Testis (tissue), 2 donors: Measurements from ENCODE around the gene CCT7.

ENCODE experiments used
- CTCF ChIP-seq, 3 experiments: fragments of 450-650 bp in 2 of 3; fragments of 200-600 bp in 1 of 3; sonication (generic) in 1 of 3; IDR thresholded peaks; one replicate each; pipeline ENCODE4 v1.5.1; 2016 to 2019; ENCODE audit warnings: antibody characterized with exemption in 3 of 3, mild to moderate bottlenecking in 2 of 3, moderate library complexity in 1 of 3
- POLR2A ChIP-seq: fragments of 450-650 bp; IDR thresholded peaks from one replicate; pipeline ENCODE4 v1.6.1; 2017; ENCODE audit warnings: antibody characterized with exemption, mild to moderate bottlenecking, moderate library complexity

GRCh38 chr2:73217160-73217559 is 16.9 kb upstream of the CCT7 start:
- TF ChIP-seq POLR2A (no peak), CTCF (IDR thresholded peaks at IDR 0.05) (no peak)
